ENCODE data around the gene BUD31. TPM values are rescaled to one million over a fixed set of nuclear protein-coding genes. Genes with fewer than 3 reads are reported as not detected.

BUD31 gene
- total and polyA plus RNA-seq, 2 of the 13 experiments (the other 11 are each of a cell fraction or from before 2014, with no cell fraction given): 35.1 to 79.1 TPM

DNA sequence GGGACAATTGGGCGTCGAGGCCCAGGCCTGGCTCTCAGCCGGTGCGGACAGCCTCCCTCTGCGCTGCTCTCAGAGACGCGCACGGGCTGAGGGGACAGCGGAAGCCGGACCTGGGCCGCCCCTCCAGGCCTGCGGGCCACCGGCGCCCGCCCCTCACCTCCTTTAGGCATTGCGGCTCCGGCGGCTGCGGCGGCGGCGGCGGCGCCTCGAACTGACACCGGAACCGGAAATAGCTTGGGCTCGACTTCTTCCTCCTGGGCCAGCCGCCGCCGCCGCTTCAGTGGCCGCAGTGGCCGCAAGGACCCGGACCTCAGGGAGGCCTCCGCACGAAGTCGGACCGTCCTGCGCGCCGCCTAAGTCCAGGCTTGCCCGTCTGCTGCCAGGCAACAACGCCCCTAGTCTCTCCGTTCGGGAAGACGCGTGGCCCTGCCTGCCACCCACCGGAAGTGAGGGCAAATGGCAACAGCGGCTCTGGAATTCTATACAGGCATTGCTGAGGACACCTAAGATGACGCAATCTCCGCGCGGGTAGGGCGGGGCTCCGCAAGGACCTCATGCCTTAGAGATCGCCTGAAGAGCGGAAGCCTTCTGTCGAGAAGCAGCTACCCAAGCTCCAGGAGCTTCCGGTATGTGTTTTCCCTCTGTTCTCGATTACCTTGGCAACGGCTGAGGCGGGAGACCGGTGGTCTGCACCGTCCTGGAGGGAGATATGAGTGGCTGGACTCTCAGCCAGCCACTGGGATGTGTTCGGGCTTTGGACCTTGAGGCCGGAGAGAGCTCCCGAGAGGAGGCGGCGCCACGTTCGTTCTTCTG, at the start of gene BUD31, which contains the start of gene PDAP1 (continued):
- no peak for TF ChIP-seq PREB (CRISPR knock-in tag; IDR thresholded peaks at IDR 0.05)
- TF ChIP-seq ATF7-NPFF (CRISPR knock-in tag; IDR thresholded peaks at IDR 0.05; ENCODE audit: low read depth): 0 out of 2 replicates have a peak, but pooled peaks have one; percentile 20
- 0 out of 2 replicates have a peak, but pooled peaks have one; percentile 30 for TF ChIP-seq STAT5B (CRISPR knock-in tag; IDR thresholded peaks at IDR 0.05)
- TF ChIP-seq EP300 (IDR thresholded peaks at IDR 0.05; ENCODE audit: low read depth in 2 of 2, low read length in 2 of 2): peak; percentile 41 to 54; a peak in 1 of 4 replicates
- TF ChIP-seq EP300 (CRISPR knock-in tag; IDR thresholded peaks at IDR 0.05; ENCODE audit: borderline replicate concordance): peak; percentile 42; the same call in 1 of the 2 replicates
- TF ChIP-seq E2F5 (CRISPR knock-in tag; conservative IDR thresholded peaks at IDR 0.05): no peak; the same call in 1 of the 2 replicates
- 0 out of 2 replicates have a peak, but pooled peaks have one; percentile 40 for TF ChIP-seq ZNF451 (CRISPR knock-in tag; IDR thresholded peaks at IDR 0.05)
- peak; percentile 87 for TF ChIP-seq CREM (IDR thresholded peaks at IDR 0.05)
- TF ChIP-seq CREM (CRISPR knock-in tag; IDR thresholded peaks at IDR 0.05): no peak
- TF ChIP-seq SMAD1 (CRISPR knock-in tag; IDR thresholded peaks at IDR 0.05; ENCODE audit: borderline replicate concordance, low read depth): no peak
- TF ChIP-seq, protein P1, sequence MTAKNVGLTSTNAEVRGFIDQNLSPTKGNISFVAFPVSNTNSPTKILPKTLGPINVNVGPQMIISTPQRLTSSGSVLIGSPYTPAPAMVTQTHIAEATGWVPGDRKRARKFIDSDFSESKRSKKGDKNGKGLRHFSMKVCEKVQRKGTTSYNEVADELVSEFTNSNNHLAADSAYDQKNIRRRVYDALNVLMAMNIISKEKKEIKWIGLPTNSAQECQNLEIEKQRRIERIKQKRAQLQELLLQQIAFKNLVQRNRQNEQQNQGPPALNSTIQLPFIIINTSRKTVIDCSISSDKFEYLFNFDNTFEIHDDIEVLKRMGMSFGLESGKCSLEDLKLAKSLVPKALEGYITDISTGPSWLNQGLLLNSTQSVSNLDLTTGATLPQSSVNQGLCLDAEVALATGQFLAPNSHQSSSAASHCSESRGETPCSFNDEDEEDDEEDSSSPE (CRISPR knock-in tag; IDR thresholded peaks at IDR 0.05): peak; percentile 39; the same call in 1 of the 2 replicates
- peak; percentile 30; the same call in 1 of the 2 replicates for TF ChIP-seq FOXO1 (CRISPR knock-in tag; IDR thresholded peaks at IDR 0.05)
- 0 out of 2 replicates have a peak, but pooled peaks have one; percentile 40 for TF ChIP-seq NR1H2 (CRISPR knock-in tag; IDR thresholded peaks at IDR 0.05; ENCODE audit: borderline replicate concordance, low read depth)
- TF ChIP-seq ATF3 (CRISPR knock-in tag; IDR thresholded peaks at IDR 0.05): peak; percentile 100
- TF ChIP-seq ZKSCAN5 (CRISPR knock-in tag; IDR thresholded peaks at IDR 0.05): no peak
- TF ChIP-seq, protein P2, sequence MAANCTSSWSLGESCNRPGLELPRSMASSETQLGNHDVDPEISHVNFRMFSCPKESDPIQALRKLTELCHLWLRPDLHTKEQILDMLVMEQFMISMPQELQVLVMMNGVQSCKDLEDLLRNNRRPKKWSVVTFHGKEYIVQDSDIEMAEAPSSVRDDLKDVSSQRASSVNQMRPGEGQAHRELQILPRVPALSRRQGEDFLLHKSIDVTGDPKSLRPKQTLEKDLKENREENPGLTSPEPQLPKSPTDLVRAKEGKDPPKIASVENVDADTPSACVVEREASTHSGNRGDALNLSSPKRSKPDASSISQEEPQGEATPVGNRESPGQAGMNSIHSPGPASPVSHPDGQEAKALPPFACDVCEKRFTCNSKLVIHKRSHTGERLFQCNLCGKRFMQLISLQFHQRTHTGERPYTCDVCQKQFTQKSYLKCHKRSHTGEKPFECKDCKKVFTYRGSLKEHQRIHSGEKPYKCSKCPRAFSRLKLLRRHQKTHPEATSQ (CRISPR knock-in tag; IDR thresholded peaks at IDR 0.05; ENCODE audit: borderline replicate concordance): peak; percentile 66; the same call in 1 of the 2 replicates
- TF ChIP-seq YEATS4 (CRISPR knock-in tag; IDR thresholded peaks at IDR 0.05; ENCODE audit: borderline replicate concordance): peak; percentile 94
- no peak; the same call in 1 of the 2 replicates for TF ChIP-seq ZNF782 (CRISPR knock-in tag; IDR thresholded peaks at IDR 0.05; ENCODE audit: borderline replicate concordance)
- no peak for TF ChIP-seq PHF5A (CRISPR knock-in tag; IDR thresholded peaks at IDR 0.05; ENCODE audit: low read depth, unreplicated experiment)
- TF ChIP-seq ETV5 (CRISPR knock-in tag; IDR thresholded peaks at IDR 0.05; ENCODE audit: borderline replicate concordance): peak; percentile 92
- TF ChIP-seq, protein P3, sequence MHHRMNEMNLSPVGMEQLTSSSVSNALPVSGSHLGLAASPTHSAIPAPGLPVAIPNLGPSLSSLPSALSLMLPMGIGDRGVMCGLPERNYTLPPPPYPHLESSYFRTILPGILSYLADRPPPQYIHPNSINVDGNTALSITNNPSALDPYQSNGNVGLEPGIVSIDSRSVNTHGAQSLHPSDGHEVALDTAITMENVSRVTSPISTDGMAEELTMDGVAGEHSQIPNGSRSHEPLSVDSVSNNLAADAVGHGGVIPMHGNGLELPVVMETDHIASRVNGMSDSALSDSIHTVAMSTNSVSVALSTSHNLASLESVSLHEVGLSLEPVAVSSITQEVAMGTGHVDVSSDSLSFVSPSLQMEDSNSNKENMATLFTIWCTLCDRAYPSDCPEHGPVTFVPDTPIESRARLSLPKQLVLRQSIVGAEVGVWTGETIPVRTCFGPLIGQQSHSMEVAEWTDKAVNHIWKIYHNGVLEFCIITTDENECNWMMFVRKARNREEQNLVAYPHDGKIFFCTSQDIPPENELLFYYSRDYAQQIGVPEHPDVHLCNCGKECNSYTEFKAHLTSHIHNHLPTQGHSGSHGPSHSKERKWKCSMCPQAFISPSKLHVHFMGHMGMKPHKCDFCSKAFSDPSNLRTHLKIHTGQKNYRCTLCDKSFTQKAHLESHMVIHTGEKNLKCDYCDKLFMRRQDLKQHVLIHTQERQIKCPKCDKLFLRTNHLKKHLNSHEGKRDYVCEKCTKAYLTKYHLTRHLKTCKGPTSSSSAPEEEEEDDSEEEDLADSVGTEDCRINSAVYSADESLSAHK (CRISPR knock-in tag; IDR thresholded peaks at IDR 0.05; ENCODE audit: borderline replicate concordance): no peak

Data from HepG2 (cell line).